NCI-H128 (cell line): Measurements from ENCODE around the gene ATG3.
"Not testable (repeated sequence)": the region's sequence is repeated elsewhere in the genome, so short reads cannot be mapped to it uniquely, and the experiment has no call there.

Experiments used
- DNase-seq: peaks from one replicate; lab custom pipeline; 2025; ENCODE audit not compliant: unreplicated experiment; lab: John Stamatoyannopoulos, UW

The ATG3 gene

GRCh38 chr3:112561484-112561733 is 353 bp downstream of the ATG3 start:
- peak; percentile 63 for DNase-seq

GRCh38 chr3:112560721-112561483 is 860 bp downstream of the ATG3 start:
- peak; percentile 48 for DNase-seq

GRCh38 chr3:112560307-112560706 is 1.5 kb downstream of the ATG3 start:
- no peak for DNase-seq

- no peak for DNase-seq
Measured at GRCh38 chr3:112557976-112558375, 3.8 kb downstream of the ATG3 start.

- no peak for DNase-seq
Measured at GRCh38 chr3:112555535-112556170, 6.1 kb downstream of the ATG3 start.

GRCh38 chr3:112550859-112551258 is 10.9 kb downstream of the ATG3 start:
- no peak for DNase-seq

GRCh38 chr3:112546216-112546759 is 15.5 kb downstream of the ATG3 start:
- no peak for DNase-seq

GRCh38 chr3:112539825-112540650 is 21.7 kb downstream of the ATG3 start:
- DNase-seq = no peak

GRCh38 chr3:112531358-112531781 is 30.4 kb downstream of the ATG3 start:
- DNase-seq = no peak

GRCh38 chr3:112530573-112530972 is 31.2 kb downstream of the ATG3 start:
- no peak for DNase-seq

- not testable (repeated sequence) for DNase-seq
Measured at GRCh38 chr3:112524127-112524526, 37.6 kb downstream of the ATG3 start.

GRCh38 chr3:112519424-112520001 is 42.2 kb downstream of the ATG3 start:
- DNase-seq = peak; percentile 20

- not testable (repeated sequence) for DNase-seq
Measured at GRCh38 chr3:112518970-112519369, 42.8 kb downstream of the ATG3 start.

- no peak for DNase-seq
Measured at GRCh38 chr3:112514527-112515128, 47.1 kb downstream of the ATG3 start.

GRCh38 chr3:112512320-112512719 is 49.4 kb downstream of the ATG3 start:
- DNase-seq = no peak

GRCh38 chr3:112508860-112509259 is 52.9 kb downstream of the ATG3 start:
- DNase-seq = no peak

GRCh38 chr3:112508261-112508660 is 53.5 kb downstream of the ATG3 start:
- DNase-seq = no peak

GRCh38 chr3:112505907-112506306 is 55.9 kb downstream of the ATG3 start:
- DNase-seq = no peak

GRCh38 chr3:112504123-112504522 is 57.6 kb downstream of the ATG3 start:
- DNase-seq = no peak

GRCh38 chr3:112503304-112503972 is 58.3 kb downstream of the ATG3 start:
- DNase-seq = no peak
